HG03108 (cell line): Measurements from ENCODE around the gene ZPBP.
A peak's percentile ranks its signal among the peaks of the same experiment; 100 is the strongest.

ENCODE experiments used
- ATAC-seq: cut with Tn5 transposase; IDR thresholded peaks from one replicate; pipeline ENCODE4 v1.9.1; 2021; ENCODE audit warnings: moderate library complexity; ENCODE audit not compliant: unreplicated experiment

ZPBP gene, protein sequence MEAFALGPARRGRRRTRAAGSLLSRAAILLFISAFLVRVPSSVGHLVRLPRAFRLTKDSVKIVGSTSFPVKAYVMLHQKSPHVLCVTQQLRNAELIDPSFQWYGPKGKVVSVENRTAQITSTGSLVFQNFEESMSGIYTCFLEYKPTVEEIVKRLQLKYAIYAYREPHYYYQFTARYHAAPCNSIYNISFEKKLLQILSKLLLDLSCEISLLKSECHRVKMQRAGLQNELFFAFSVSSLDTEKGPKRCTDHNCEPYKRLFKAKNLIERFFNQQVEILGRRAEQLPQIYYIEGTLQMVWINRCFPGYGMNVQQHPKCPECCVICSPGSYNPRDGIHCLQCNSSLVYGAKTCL

DNA sequence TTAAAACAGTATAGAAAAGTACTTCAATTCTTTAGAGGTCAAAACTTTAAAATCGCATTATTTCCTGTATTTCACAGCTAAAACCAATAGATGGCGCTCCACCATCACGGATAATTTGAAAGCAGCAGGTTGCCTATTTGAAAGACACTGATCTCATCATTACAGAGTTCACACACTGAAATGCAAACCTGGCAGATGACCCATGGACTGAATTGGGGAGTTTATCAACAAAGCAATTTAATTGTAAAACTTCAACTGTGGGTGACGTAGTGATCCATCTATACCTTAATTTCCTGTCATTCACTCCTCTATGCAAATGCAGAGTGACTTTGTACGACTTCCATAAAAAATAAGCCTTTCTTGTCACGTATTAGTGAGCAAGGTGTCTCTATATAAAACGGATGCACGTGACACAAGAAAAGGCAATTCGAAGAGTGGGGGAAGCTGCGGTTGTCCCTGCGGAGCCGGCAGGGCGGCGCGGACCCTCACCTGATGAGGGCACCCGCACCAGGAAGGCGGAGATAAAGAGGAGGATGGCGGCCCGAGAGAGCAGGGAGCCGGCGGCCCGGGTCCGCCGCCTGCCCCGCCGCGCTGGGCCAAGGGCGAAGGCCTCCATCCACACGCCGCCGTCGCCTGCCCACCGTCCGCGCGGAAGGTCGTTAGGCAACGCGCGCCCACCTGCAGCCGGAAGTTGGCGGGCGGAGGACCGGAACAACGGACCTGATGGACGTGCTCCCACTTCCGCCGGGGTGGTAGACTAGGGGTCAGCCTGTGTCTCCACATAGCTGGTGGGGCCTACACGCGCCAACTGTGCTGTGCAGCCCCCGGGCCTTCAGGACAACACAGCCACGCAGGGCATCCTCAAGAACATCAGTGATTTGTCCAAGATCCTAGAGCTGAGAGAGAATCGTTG, at the start of gene ZPBP:
ZPBP (minus strand) TSS at position 668 of the 913 bp plus-strand sequence; CDS start at position 616, 52 bp downstream.
- ATAC-seq, result peak; percentile 62

DNA sequence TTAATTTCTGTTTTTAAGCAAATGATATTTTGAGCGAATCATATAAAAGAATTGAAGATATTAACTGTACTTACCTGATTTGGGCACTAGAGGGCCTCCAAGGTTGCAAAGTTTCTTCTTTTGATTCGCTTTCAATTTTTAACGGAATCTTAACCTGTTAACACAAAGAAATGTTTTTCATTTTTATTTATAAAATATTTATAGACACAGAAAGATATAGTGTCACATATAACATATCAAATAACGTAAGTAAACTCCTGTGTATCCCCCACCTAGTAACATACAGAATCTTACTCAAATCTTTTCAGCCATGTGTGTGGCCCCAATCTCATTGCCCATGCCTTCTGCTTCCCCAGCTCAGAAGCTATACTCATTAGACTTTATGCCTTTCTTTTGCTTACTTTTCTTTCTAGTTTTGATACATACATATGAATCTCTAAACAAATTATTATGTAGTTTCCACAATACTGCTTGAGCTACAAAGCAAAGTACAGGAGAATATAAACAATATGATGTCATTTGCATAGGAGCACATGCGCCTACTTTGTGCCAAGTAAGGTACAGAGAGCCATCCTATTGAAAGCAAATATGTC, 49.5 kb upstream of the ZPBP start:
- ATAC-seq, result peak; percentile 34

DNA sequence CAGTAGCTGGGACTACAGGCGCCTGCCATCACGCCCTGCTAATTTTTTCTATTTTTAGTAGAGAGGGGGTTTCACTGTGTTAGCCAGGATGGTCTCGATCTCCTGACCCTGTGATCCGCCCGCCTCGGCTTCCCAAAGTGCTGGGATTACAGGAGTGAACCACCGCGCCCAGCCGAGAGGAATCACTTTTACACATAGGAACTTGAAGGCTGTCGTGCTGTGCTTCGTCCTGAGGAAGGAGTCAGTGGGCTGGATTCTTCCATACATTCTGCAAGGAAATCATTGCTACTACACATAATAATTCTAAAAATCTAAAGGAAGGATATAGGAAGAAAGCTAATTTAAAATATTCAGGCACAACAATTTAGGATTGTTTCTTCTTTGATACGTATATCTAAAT, 48.8 kb upstream of the ZPBP start:
- no peak for ATAC-seq

DNA sequence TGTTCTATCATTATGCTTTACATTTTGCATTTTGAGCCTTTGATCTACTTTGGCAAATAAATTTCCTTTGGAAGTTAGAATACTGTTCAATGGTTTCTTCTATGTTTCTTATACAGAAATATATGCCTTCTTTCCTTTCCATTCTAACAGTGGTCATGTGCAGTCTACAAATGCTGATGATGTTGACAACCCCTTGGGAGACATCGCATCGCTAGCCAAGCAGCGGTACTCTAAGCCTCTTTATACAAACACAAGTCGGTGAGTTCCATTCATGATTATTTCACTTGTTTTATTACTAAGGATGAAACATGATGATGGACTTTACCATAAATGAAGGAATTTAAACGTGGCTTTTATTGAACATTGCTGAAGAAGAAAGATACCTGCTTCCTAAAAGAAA, 48.1 kb upstream of the ZPBP start:
- ATAC-seq, result no peak

DNA sequence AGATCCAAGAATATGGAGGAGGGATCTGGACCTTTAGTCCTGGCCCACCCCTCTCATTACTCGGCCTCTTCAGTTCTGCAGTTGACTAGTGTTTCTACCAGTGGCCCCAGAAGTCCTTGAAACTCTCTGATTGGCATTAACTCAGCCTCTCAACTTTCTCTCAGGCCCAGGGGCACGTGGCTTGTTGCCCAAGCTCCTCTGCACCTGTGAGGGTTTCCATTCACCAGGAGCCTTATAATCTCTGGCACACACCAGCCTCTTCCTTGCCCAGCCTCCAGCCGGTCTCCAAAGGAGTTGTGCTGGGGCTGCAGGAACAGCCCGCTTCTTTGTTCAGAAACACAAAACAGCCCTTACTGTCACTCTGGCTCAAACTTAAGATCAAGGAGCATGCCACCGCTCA, 47.6 kb upstream of the ZPBP start:
- no peak for ATAC-seq

DNA sequence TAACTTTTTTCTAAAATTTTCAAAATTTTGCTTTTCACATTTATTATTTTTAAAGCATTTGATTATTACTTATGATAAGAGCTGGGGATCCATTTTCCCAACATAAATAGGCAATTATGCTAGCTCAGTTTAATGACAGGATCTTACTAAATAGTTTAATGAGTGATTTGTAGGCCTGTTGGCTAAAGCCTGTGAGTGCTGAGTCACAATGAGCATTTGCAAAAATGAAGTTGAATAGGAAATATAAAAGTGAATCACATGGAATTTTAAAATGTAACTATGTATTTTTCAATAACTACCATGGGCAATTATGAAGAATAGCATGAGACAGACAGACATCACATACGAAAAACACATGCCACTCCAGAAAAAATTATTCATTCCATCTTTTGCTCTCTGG, 45.1 kb upstream of the ZPBP start:
- ATAC-seq, result no peak

DNA sequence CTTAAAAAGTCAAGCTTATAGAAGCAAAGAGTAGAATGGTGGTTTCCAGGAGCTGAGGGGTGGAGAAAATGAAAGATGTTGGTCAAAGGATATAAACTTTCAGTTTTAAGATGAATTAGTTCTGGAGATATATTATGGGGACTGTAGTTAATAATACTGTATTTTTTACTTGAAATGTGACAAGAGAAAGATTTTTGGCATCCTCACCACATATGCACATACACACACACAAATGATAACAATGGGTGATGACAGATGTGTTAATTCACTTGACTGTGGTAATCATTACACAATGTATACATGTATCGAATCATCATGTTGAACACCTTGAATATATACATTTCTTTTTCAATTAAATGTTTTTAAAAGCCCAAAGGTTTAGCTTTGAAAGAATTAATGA, 32.7 kb upstream of the ZPBP start:
- ATAC-seq, result no peak

DNA sequence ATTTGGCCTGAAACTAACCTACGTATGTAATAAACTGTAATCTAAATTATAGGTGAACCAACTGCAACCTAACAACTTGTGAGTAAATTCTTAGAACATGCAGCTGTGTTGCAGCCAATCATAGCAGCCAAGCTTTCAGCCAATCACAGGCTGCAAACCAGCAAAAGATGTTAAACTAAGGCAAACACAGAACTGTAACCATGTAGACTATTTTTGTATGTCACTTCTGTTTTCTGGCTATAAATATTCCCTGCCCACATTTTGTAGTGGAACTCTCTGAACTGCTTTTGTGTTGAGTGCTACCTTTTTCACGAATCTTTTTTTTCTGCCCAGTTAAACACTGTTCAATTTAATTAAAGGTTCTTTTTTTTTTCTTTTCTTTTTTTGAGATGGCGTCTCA, 28.2 kb upstream of the ZPBP start:
- ATAC-seq, result peak; percentile 47

DNA sequence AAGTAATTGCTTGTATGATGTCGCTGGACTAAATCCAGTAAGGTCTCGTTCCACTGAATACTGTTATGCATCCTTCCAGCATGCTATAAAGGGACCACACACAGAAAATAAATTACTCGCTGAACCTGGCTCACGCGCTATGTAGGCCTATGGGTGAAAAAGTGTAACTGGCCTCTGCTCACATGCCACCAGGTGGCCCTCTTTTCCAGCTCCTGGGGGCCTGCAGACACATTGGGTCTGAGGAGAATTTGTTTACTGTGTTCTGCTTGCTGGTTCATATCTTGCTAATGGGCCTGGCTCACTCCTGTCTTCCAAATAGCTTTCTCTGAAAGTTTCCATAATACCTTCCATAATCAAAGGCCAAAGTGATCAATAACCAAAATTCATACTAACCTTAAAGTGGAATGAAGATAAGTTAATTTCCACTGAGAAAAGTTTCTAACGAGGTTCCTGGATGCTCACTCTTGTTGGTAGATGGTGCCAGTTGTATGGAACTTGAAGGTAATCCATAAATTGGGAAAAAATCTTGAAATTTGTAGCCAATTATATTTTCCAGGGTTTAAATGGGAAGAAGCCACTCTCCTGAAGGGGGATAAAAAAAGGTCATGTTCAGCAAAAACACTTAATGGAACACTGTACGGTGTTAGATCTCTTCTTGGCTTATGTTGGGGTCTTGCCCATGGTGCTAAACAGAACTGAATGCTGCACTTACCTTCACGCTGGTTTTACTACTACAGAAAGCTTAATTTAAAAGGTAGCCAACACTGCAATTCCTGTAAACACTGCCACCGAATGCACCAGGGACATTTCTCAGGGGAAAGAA, 27.0 kb upstream of the ZPBP start:
- peak; percentile 72 for ATAC-seq

DNA sequence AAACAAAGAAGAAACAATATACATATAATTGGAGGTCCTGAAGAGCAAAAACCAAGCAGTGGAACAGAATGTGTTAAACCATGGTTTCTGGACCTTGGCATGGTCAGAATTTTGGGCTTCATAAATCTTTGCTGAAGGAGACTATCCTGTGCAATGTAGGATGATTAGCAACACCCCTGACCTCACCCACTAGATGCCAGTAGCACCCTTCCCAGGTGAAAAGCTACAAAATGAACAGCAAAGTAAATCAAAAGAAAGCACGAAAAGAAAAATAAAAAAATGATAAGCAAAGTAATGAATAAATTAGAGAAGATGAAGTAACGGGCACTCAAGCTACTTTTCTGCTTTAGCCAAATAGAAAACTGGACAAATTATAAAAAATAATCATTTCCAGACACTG, 19.2 kb upstream of the ZPBP start:
- ATAC-seq, result no peak

DNA sequence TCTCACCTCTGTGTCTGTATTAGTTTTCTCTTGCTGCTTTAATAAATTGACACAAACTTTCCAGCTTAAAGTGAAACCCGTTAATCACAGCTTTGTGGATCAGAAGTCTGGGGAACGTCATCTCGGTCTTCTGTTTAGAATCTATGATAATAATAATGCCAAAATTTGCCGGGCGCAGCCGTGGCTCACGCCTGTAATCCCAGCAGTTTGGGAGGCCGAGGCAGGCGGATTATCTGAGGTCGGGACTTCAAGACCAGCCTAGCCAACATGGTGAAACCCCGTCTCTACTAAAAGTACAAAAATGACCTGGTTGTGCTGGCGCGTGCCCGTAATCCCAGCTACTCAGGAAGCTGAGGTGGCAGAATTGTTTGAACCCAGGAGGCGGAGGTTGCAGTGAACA, 8.8 kb upstream of the ZPBP start:
- ATAC-seq, result no peak

DNA sequence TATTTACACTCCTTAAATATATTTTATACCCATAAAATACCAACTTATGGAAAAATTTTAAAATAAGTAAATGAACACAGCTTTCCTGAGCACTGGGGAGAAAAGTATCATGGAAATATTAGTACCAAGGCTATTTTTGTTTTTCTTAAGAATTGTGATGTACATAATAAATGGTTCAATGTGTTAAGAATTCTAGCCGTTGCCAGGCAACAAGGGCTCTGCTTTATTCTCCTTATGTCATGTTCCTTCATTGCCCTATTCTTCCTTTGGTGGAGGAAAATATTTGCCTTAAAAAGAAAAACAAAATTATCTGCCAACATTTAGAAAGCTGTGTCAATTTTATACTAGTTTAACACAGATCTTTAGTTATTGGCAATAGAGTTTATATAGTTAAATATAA, 2.6 kb upstream of the ZPBP start:
- no peak for ATAC-seq

DNA sequence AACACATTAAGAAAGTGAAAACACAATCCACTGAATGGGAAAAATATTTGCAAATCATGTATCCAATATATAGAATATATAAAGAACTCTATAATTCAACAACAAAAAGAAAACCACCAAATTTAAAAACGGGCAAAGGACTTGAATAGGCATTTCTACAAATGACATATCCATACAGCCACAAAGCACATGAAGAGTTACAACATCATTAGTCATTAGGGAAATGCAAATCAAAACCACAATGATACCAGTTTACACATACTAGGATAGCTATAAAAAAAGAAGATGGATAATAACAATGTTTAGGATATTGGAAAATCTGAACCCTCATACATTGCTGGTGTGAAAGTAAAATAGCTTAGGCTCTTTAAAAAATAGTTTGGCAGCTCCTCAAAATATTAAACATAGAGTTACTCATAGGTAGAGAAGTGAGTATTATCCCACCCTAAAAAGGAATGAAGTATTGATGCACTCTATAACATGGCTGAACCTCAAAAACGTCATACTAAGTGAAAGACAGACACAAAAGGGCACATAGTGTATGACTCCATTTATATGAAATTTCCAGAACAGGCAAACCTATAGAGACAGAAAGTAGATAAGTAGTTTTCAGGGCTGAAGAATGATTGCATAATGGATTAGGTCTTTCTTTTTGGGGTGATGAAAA, 4.5 kb downstream of the ZPBP start:
- no peak for ATAC-seq

DNA sequence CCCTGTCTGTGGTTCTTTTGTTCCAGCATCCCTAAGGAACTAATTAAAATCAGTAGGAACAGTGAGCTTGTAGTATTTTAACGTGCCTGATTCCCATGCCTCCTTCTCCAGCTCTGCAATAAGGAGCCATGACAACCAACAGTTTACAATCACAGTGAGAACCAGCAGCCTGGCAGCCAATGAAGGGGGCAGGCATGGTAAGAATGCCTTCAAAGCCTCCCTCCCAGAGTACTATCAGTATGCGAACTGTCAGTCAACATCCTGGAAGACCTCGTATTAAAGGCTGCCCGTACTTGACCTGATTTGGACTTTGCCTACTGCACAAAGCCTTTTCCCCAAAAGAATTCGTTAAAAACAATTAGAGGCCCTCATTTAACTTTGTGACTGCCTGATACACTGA, 7.7 kb downstream of the ZPBP start:
- no peak for ATAC-seq

DNA sequence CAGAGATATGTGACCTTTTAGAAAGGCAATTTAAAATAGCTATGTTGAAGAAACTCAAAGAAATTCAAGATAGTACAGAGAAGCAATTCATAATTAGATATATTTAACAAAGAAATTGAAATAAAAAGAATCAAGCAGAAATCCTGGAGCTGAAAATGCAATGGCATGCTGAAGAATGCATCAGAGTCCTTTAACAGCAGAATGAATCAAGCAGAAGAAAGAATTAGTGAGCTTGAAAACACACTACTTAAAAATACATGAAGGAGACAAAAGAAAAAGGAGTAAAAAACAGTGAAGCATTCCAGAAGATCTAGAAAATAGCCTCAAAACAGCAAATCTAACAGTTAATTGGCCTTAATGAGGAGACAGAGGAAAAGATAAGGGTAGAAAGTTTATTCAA, 20.0 kb downstream of the ZPBP start:
- no peak for ATAC-seq

DNA sequence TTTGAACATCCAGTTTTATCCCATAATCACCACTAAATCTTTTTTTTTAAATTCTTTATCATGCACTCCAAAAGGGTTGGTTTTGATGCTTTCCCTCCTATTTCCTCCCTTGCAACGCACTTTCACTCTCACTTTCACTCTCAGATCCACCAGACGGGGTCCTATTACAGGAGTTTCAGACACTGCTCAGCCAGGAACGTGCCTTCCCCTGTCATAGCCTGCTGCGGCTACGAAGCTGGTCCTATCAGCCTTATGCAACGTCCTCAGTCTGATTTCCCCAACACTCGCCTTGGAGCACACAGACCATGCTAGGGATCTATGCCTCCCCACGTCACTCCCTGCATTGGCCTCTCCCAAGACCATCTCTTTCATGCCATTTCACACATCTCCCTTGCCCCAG, 23.4 kb downstream of the ZPBP start:
- ATAC-seq, result peak; percentile 78

DNA sequence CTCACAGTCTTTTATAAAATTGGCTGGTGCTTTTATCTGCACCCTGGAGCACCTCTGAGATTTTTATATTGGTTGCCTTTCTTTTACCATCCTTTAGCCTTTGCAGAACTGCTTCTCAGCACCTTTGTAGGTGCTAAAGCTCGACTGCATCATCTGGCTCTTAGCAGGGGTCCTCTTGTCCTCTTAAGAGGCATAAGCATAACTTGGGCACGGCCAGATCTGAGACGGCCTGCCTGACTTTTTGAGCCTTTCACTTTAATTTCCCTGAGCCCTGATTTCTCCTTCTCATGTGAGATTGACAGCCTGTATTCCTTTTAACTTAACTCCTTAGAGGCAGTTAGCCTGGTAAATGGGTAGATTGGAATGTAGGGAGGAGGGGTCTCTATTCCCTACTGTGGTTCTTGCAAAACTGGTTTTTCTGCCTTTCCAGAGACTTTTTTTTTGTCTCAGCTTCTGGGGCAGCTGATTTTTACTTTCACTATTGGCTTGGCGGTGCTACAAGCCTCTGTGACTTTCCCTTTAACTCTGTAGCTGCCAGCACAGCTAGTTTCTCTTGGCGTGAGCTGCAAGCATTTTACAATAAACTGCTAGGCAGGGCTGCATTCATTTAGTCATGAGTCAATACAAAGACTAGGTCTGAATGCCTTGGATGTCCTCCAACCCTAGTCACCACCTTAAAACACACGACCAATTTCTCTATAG, 24.0 kb downstream of the ZPBP start:
- ATAC-seq, result peak; percentile 66

DNA sequence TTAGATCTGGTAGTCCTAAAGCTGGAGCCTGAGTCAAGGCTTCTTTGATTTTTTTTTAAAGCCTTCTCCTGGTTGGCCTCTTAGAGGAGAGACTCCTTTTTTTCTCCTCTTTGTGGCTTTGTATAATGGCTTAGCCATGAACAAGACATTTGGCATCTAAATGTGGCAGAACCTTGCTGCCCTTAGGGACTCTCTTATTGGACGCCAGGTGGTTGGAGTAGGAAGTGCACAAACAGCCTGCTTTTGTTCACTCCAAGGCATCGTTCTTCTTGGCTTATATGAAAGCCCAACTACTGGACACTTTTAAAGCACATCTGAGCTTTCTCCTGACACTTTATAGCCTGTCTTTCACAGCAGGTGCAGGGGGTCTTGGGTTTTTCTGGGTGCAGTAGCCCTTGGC, 25.0 kb downstream of the ZPBP start:
- no peak for ATAC-seq

DNA sequence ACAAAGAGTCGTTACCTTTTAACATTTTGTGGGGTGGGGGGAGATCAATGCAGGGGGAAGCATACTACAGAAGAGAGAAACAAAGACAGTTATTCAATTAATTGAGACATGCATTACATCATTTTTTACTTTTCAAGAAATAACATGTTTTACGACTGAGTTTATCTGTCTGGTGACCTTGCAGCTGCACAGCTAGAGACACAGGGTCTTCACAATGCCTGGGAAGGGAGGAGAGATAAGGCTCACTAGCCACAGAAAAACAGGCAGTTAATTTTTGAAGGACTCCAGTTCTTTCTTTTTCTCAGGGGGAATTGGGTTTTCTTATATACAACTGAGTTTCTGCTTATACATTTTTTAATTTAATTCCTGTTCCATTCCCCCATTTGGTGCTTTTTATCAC, 30.1 kb downstream of the ZPBP start:
- no peak for ATAC-seq

DNA sequence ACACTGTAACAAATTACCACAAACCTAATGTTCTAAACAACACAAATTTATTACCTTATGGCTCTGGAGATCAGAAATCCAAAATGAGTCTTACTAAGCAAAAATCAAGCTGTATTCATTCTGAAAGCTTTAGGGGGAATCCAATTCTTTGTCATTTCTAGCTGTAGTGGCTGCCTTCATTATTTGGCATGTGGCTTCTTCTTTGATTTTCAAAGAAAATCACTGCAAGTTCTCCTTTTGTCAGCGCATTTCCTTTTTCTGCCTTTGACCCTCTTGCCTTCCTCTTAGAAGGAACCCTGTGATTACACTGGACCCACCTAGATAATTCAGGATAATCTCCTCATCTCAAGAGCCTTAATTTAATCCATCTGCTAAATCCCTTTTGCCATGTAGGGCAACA, 36.9 kb downstream of the ZPBP start:
- no peak for ATAC-seq
